Epithelial cell of proximal tubule (primary cell): Measurements from ENCODE around the gene ECSCR. TPM values are rescaled to one million over a fixed set of nuclear protein-coding genes. Genes with fewer than 3 reads are reported as not detected.

Experiments
- DNase-seq: peaks from one replicate; pipeline ENCODE4 v3.0.0-alpha.2; 2011; ENCODE audit warnings: low read depth
- H3K4me3 ChIP-seq: 2 replicates; pipeline ENCODE4 v1.5.1; 2011; ENCODE audit warnings: low read depth, mild to moderate bottlenecking, low read length
- CTCF ChIP-seq: conservative IDR thresholded peaks from 2 replicates; pipeline ENCODE4 v1.5.1; 2012; ENCODE audit warnings: low read depth, mild to moderate bottlenecking, low read length
- total RNA-seq: library from RNA; depleted of rRNA; stranded (reverse); fragments of >200 nt; gene quantifications from 2 replicates; pipeline ENCODE4 v1.2.3, GENCODE V29; 2015

Gene ECSCR
- total RNA-seq, 1 donor from 2014 or later: 0.12 TPM

GRCh38 chr5:139408191-139408590, 54.4 kb downstream of the ECSCR start:
- DNase-seq: no peak
- no peak overlapping the region for H3K4me3 ChIP-seq
- TF ChIP-seq CTCF: no peak

DNA sequence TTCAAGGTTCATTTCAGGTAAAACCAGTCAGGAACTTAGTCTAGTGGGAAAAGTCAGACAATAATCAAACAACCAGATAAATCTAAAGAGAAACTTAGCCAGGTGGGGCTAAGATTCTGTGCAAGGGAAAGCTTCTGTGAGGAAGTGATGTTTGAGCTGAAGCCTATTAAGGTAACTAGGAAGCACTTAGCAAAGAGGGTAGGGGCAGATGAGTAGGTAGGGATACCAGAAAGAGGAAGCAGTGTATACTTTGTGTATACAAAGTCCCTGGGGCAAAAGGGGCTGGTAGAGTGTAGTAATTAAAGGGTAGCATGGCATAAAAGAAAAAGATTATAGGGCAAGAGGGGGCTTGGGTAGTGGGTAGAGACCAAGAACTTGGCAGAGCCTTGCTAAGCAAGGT, 55.0 kb downstream of the ECSCR start:
- no peak overlapping the region for H3K4me3 ChIP-seq
- TF ChIP-seq CTCF: no peak
- no peak for DNase-seq

DNA sequence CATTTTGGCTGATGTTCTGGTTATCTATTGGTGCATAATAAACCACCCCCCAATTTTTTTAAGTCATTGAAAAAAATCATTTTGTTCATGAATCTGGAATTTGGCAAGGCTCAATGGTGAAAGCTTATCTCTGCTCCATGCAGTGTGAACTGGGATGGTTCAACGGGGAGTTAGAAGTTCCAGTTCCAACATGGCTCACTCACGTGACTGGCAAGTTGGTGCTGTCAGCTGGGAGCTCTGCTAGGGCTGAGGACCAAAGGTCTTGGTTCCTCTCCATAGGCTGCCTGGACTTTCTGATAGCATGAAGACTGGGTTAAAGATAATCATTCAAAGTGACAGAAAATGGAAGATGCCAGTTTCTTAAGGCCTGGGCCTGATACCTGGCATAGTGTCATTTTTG, 55.6 kb downstream of the ECSCR start:
- TF ChIP-seq CTCF: no peak
- no peak for DNase-seq
- H3K4me3 ChIP-seq: no peak overlapping the region

GRCh38 chr5:139404484-139404840, 58.1 kb downstream of the ECSCR start:
- no peak for DNase-seq
- peak overlapping the region; percentile 56 for H3K4me3 ChIP-seq
- TF ChIP-seq CTCF: no peak

- peak; percentile 65 for DNase-seq
- peak within 1 kb of the TSS; percentile 56 for H3K4me3 ChIP-seq
Observed at GRCh38 chr5:139403787-139404483, 58.6 kb downstream of the ECSCR start, which contains the start of gene SPATA24. TSS of gene SPATA24 (minus strand) at chr5:139404089. CDS start at chr5:139404060, 29 bp downstream.

GRCh38 chr5:139403418-139403786, 59.1 kb downstream of the ECSCR start:
- no peak for TF ChIP-seq CTCF
- H3K4me3 ChIP-seq: peak overlapping the region; percentile 56
- no peak for DNase-seq

More at GRCh38 chr5:139403787-139404483, 58.6 kb downstream of the ECSCR start, which contains the start of gene SPATA24:
- no peak for TF ChIP-seq CTCF

- TF ChIP-seq CTCF: peak; percentile 65
- DNase-seq: no peak
Observed at GRCh38 chr5:139402561-139403158, 59.9 kb downstream of the ECSCR start.

More at GRCh38 chr5:139402561-139403158, 59.9 kb downstream of the ECSCR start:
- H3K4me3 ChIP-seq: no peak overlapping the region
